Loucy (cell line): ENCODE measurements around the gene HNRNPU.

Experiments
- H2AFZ ChIP-seq: fragments of 200-600 bp; sonication (generic); 2 replicates; pipeline ENCODE4 v1.6.0; 2016; ENCODE audit warnings: antibody characterized with exemption, mild to moderate bottlenecking, low read length, moderate library complexity
- H3F3A ChIP-seq: fragments of 200-600 bp; 2 replicates; pipeline ENCODE4 v1.6.0; 2016; ENCODE audit warnings: antibody characterized with exemption, low read depth, mild to moderate bottlenecking
- H3K27me3 ChIP-seq: fragments of 200-600 bp; sonication (generic); 2 replicates; pipeline ENCODE4 v1.6.1; 2014; ENCODE audit warnings: low read length, mild to moderate bottlenecking; ENCODE audit not compliant: insufficient read depth, poor library complexity, severe bottlenecking
- H3K36me3 ChIP-seq: fragments of 200-600 bp; sonication (generic); 2 replicates; pipeline ENCODE4 v1.6.1; 2016; ENCODE audit warnings: low read length; ENCODE audit not compliant: insufficient read depth
- H3K4me1 ChIP-seq: fragments of 200-600 bp; sonication (generic); 2 replicates; pipeline ENCODE4 v1.5.1; 2014; ENCODE audit warnings: low read length, mild to moderate bottlenecking; ENCODE audit not compliant: insufficient read depth, poor library complexity, severe bottlenecking
- H3K4me2 ChIP-seq: fragments of 200-600 bp; sonication (generic); 2 replicates; pipeline ENCODE4 v1.6.0; 2014; ENCODE audit warnings: antibody characterized with exemption, low read length, low read depth, mild to moderate bottlenecking; ENCODE audit not compliant: poor library complexity, severe bottlenecking
- H3K4me3 ChIP-seq: fragments of 200-600 bp; sonication (generic); 2 replicates; pipeline ENCODE4 v1.5.1; 2014; ENCODE audit warnings: low read length, mild to moderate bottlenecking, mixed read lengths; ENCODE audit not compliant: poor library complexity, severe bottlenecking
- H3K79me2 ChIP-seq: fragments of 200-600 bp; sonication (generic); 2 replicates; pipeline ENCODE4 v1.6.1; 2014; ENCODE audit warnings: low read length; ENCODE audit not compliant: insufficient read depth
- H3K9ac ChIP-seq: fragments of 200-600 bp; sonication (generic); 2 replicates; pipeline ENCODE4 v1.6.0; 2014; ENCODE audit warnings: mild to moderate bottlenecking, low read depth, low read length, moderate library complexity; ENCODE audit not compliant: poor library complexity, severe bottlenecking
- H3K9me2 ChIP-seq: fragments of 200-600 bp; sonication (generic); replicated peaks from 2 replicates; pipeline ENCODE4 v1.6.1; 2016; ENCODE audit warnings: low read depth, low read length, mixed read lengths
- H3K9me3 ChIP-seq: fragments of 200-600 bp; sonication (generic); 2 replicates; pipeline ENCODE4 v1.6.1; 2014; ENCODE audit warnings: mild to moderate bottlenecking, antibody characterized with exemption, low read length, low read depth; ENCODE audit not compliant: insufficient read depth
- H4K20me1 ChIP-seq: fragments of 200-600 bp; sonication (generic); 2 replicates; pipeline ENCODE4 v1.6.0; 2014; ENCODE audit warnings: antibody characterized with exemption, low read length, mild to moderate bottlenecking; ENCODE audit not compliant: insufficient read depth, poor library complexity, severe bottlenecking
- CTCF ChIP-seq: fragments of 200-600 bp; sonication (generic); conservative IDR thresholded peaks from 2 replicates; pipeline ENCODE4 v1.5.1; 2014; ENCODE audit warnings: mild to moderate bottlenecking, antibody characterized with exemption, low read length
- EZH2phosphoT487 ChIP-seq: fragments of 200-600 bp; IDR thresholded peaks from 2 replicates; pipeline ENCODE4 v1.6.1; 2018; ENCODE audit warnings: antibody characterized with exemption, mild to moderate bottlenecking, moderate library complexity, borderline replicate concordance

The HNRNPU gene

GRCh38 chr1:244864253-244865027 is at the start of gene HNRNPU:
Gene HNRNPU (minus strand): TSS chr1:244864543. CDS start chr1:244864307, 236 bp downstream.
- peak within 1 kb of the TSS; percentile 97 for H3K4me3 ChIP-seq
- peaks cover 3% of the 10 kb centered on the region; the same call in 1 of the 2 replicates for H3F3A ChIP-seq
- H3K9me3 ChIP-seq, result no peaks in the 10 kb centered on the region
- peaks cover 10% of the 10 kb centered on the region for H3K27me3 ChIP-seq
- peaks cover 58% of the 10 kb centered on the region for H3K79me2 ChIP-seq
- H3K36me3 ChIP-seq, result peaks cover 28% of the 10 kb centered on the region
- H4K20me1 ChIP-seq, result peaks cover 41% of the 10 kb centered on the region
- H3K4me2 ChIP-seq, result peak within 1 kb of the TSS; percentile 84
- H2AFZ ChIP-seq, result peak within 1 kb of the TSS; percentile 60
- H3K9ac ChIP-seq, result peak within 1 kb of the TSS; percentile 99
- H3K9me2 ChIP-seq, result no peaks in the 10 kb centered on the region
- peaks cover 32% of the 10 kb centered on the region for H3K4me1 ChIP-seq
- TF ChIP-seq EZH2phosphoT487 (no peak), CTCF (no peak; the same call in 1 of the 2 replicates)

GRCh38 chr1:244913806-244914205 is 49.5 kb upstream of the HNRNPU start:
- no peak overlapping the region for H2AFZ ChIP-seq

GRCh38 chr1:244904119-244904518 is 39.8 kb upstream of the HNRNPU start:
- H3K9me2 ChIP-seq, result no peaks in the 10 kb centered on the region
- H3K4me3 ChIP-seq, result no peak overlapping the region
- H3F3A ChIP-seq, result no peaks in the 10 kb centered on the region
- no peak overlapping the region for H3K9ac ChIP-seq
- TF ChIP-seq CTCF (no peak), EZH2phosphoT487 (no peak)
- H3K36me3 ChIP-seq, result no peaks in the 10 kb centered on the region
- H3K4me1 ChIP-seq, result no peaks in the 10 kb centered on the region
- H4K20me1 ChIP-seq, result no peaks in the 10 kb centered on the region
- H2AFZ ChIP-seq, result no peak overlapping the region
- H3K27me3 ChIP-seq, result no peaks in the 10 kb centered on the region
- H3K79me2 ChIP-seq, result no peaks in the 10 kb centered on the region
- no peaks in the 10 kb centered on the region for H3K9me3 ChIP-seq
- H3K4me2 ChIP-seq, result no peak overlapping the region

More at GRCh38 chr1:244913806-244914205, 49.5 kb upstream of the HNRNPU start:
- H3K9me2 ChIP-seq, result no peaks in the 10 kb centered on the region
- H4K20me1 ChIP-seq, result no peaks in the 10 kb centered on the region
- H3K36me3 ChIP-seq, result no peaks in the 10 kb centered on the region
- H3K4me2 ChIP-seq, result no peak overlapping the region
- H3K4me1 ChIP-seq, result peaks cover under 1% of the 10 kb centered on the region
- no peaks in the 10 kb centered on the region for H3K9me3 ChIP-seq
- no peak overlapping the region for H3K9ac ChIP-seq
- H3K27me3 ChIP-seq, result no peaks in the 10 kb centered on the region
- H3F3A ChIP-seq, result no peaks in the 10 kb centered on the region
- H3K4me3 ChIP-seq, result no peak overlapping the region
- no peaks in the 10 kb centered on the region for H3K79me2 ChIP-seq
- TF ChIP-seq CTCF, result no peak
- TF ChIP-seq EZH2phosphoT487, result no peak
